Trophoblast cell (in vitro differentiated cells and primary cell): ENCODE results near the gene VCAN.

Source experiments
- DNase-seq, 2 donors: peaks; one replicate each; pipeline ENCODE4 v3.0.0-alpha.2; 2016
- H2AFZ ChIP-seq: 2 replicates; pipeline ENCODE4 v1.6.1; 2013; ENCODE audit warnings: low read length, moderate library complexity, mild to moderate bottlenecking; ENCODE audit not compliant: insufficient read depth, poor library complexity
- H2AK5ac ChIP-seq: 2 replicates; pipeline ENCODE4 v1.6.1; 2013; ENCODE audit warnings: mild to moderate bottlenecking, low read length
- H2BK120ac ChIP-seq: 2 replicates; pipeline ENCODE4 v1.6.1; 2013; ENCODE audit warnings: low read length, mild to moderate bottlenecking, moderate library complexity; ENCODE audit not compliant: insufficient read depth, poor library complexity
- H2BK12ac ChIP-seq: 2 replicates; pipeline ENCODE4 v1.6.1; 2013; ENCODE audit warnings: mild to moderate bottlenecking, low read length, moderate library complexity
- H2BK5ac ChIP-seq: 2 replicates; pipeline ENCODE4 v1.6.1; 2013; ENCODE audit warnings: low read length, low read depth, moderate library complexity, mild to moderate bottlenecking; ENCODE audit not compliant: poor library complexity
- H3K14ac ChIP-seq: 2 replicates; pipeline ENCODE4 v1.6.1; 2013; ENCODE audit warnings: mild to moderate bottlenecking, low read length
- H3K18ac ChIP-seq: 2 replicates; pipeline ENCODE4 v1.6.1; 2013; ENCODE audit warnings: mild to moderate bottlenecking, low read length
- H3K23ac ChIP-seq: 2 replicates; pipeline ENCODE4 v1.6.1; 2013; ENCODE audit warnings: low read length
- H3K27ac ChIP-seq: 2 replicates; pipeline ENCODE4 v1.5.1; 2013; ENCODE audit warnings: low read depth, mild to moderate bottlenecking, inconsistent platforms, low read length, moderate library complexity
- H3K27me3 ChIP-seq: 2 replicates; pipeline ENCODE4 v1.6.1; 2013; ENCODE audit warnings: inconsistent platforms, mild to moderate bottlenecking, low read length, moderate library complexity; ENCODE audit not compliant: insufficient read depth
- H3K36me3 ChIP-seq, 2 experiments: 1 replicate in 1 of 2; 2 replicates in 1 of 2; pipeline ENCODE4 v1.6.1; 2013; ENCODE audit warnings: low read length in 2 of 2, mild to moderate bottlenecking in 2 of 2, moderate library complexity in 1 of 2; ENCODE audit not compliant: insufficient read depth in 2 of 2, control insufficient read depth in 1 of 2
- H3K4ac ChIP-seq: 2 replicates; pipeline ENCODE4 v1.6.1; 2013; ENCODE audit warnings: low read depth, mild to moderate bottlenecking, low read length, moderate library complexity
- H3K4me1 ChIP-seq, 2 experiments: 1 replicate in 1 of 2; 2 replicates in 1 of 2; pipeline ENCODE4 v1.6.1; 2013; ENCODE audit warnings: low read length in 2 of 2, mild to moderate bottlenecking in 2 of 2, moderate library complexity in 1 of 2; ENCODE audit not compliant: insufficient read depth in 2 of 2, control insufficient read depth in 1 of 2
- H3K4me2 ChIP-seq: 2 replicates; pipeline ENCODE4 v1.6.1; 2013; ENCODE audit warnings: inconsistent platforms, mild to moderate bottlenecking, low read length, moderate library complexity
- H3K4me3 ChIP-seq: 2 replicates; pipeline ENCODE4 v1.5.1; 2013; ENCODE audit warnings: mild to moderate bottlenecking, low read depth, low read length, inconsistent platforms
- H3K79me1 ChIP-seq: one replicate; pipeline ENCODE4 v1.6.1; 2013; ENCODE audit warnings: low read length
- H3K79me2 ChIP-seq: 2 replicates; pipeline ENCODE4 v1.6.1; 2013; ENCODE audit warnings: low read length, mild to moderate bottlenecking; ENCODE audit not compliant: control insufficient read depth, insufficient read depth, poor library complexity
- H3K9ac ChIP-seq: 2 replicates; pipeline ENCODE4 v1.6.1; 2013; ENCODE audit warnings: mild to moderate bottlenecking, low read length
- H3K9me3 ChIP-seq: 2 replicates; pipeline ENCODE4 v1.6.1; 2013; ENCODE audit warnings: low read depth, mild to moderate bottlenecking, control low read depth, inconsistent platforms, low read length; ENCODE audit not compliant: insufficient read depth
- H4K12ac ChIP-seq: 2 replicates; pipeline ENCODE4 v1.6.1; 2013; ENCODE audit warnings: low read depth, mild to moderate bottlenecking, low read length, moderate library complexity
- H4K8ac ChIP-seq: 2 replicates; pipeline ENCODE4 v1.6.1; 2013; ENCODE audit warnings: low read depth, mild to moderate bottlenecking, low read length, moderate library complexity
- H4K91ac ChIP-seq: one replicate; pipeline ENCODE4 v1.6.1; 2013; ENCODE audit warnings: low read depth, mild to moderate bottlenecking, low read length, moderate library complexity
- WGBS: extraction: QIAGEN DNeasy Blood & Tissue Kit; methylation state at CpG from one replicate; pipeline ENCODE4 v1.1.7; 2013; ENCODE audit warnings: missing lambda C conversion rate; ENCODE audit not compliant: insufficient read length, insufficient coverage; ENCODE audit errors: extremely low coverage; 5-methylcytosine and 5-hydroxymethylcytosine counted together

VCAN gene

DNA sequence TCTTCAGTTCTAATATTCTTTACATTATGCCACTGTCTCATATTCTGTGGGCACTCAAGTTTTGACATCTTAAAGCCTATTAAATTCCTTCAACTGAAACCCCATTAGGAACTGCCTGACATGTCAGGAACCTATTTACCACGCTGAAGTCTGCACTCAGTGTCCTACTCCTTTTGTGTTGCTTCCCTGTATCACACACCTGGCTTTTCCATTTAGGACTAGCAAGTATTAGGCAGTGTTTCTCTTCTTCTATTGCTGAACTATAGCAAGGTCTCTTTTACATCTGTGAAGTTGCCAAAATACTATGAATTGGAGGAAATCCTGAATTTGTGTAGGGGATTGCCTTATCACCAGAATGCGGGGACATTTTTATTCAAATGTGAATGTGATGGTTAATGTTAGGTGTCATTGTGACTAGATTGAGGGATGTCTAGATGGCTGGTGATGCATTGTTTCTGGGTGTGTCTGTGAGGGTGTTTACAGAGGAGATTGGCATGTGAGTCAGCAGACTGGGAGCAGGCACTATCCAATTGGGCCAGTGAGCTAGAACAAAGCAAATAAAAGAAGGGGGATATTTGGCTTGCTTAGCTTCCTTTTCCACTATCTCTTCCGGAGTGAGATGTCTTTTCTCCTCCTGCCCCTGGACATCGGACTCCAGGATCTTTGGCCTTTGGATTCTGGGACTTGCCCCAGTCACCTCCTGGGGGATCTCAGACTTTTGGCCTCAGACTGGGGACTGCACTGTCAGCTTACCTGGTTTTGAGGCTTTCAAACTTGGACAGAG is 21.2 kb upstream of the VCAN start:
- H3K79me1 ChIP-seq, result no peaks in the 10 kb centered on the region
- no peaks in the 10 kb centered on the region for H3K79me2 ChIP-seq

GRCh38 chr5:83450967-83451248 is 20.6 kb upstream of the VCAN start:
- H3K27ac ChIP-seq, result no peak overlapping the region
- H3K79me1 ChIP-seq, result no peaks in the 10 kb centered on the region
- H3K4me1 ChIP-seq, result no peaks in the 10 kb centered on the region
- no peak overlapping the region for H2BK120ac ChIP-seq
- no peak overlapping the region for H2AFZ ChIP-seq
- no peak overlapping the region for H2BK12ac ChIP-seq
- H3K14ac ChIP-seq, result no peak overlapping the region
- no peak overlapping the region for H3K4me2 ChIP-seq
- no peak overlapping the region for H3K9ac ChIP-seq
- H3K4ac ChIP-seq, result no peak overlapping the region
- no peak overlapping the region for H3K4me3 ChIP-seq
- H4K8ac ChIP-seq, result no peak overlapping the region
- no peaks in the 10 kb centered on the region for H3K27me3 ChIP-seq
- no peak overlapping the region for H4K91ac ChIP-seq
- no peak overlapping the region for H2BK5ac ChIP-seq
- H2AK5ac ChIP-seq, result no peak overlapping the region
- H3K18ac ChIP-seq, result no peak overlapping the region
- peaks cover 3% of the 10 kb centered on the region for H3K9me3 ChIP-seq
- no peak for DNase-seq
- H3K23ac ChIP-seq, result no peak overlapping the region
- no peaks in the 10 kb centered on the region for H3K79me2 ChIP-seq
- H4K12ac ChIP-seq, result no peak overlapping the region
- no peaks in the 10 kb centered on the region for H3K36me3 ChIP-seq

More for the DNA sequence above, 21.2 kb upstream of the VCAN start:
- no peak overlapping the region for H3K14ac ChIP-seq
- H4K8ac ChIP-seq, result no peak overlapping the region
- no peak overlapping the region for H2BK120ac ChIP-seq
- H2AK5ac ChIP-seq, result no peak overlapping the region
- H4K91ac ChIP-seq, result no peak overlapping the region
- H3K4me1 ChIP-seq, result no peaks in the 10 kb centered on the region
- no peak for DNase-seq
- H2BK12ac ChIP-seq, result no peak overlapping the region
- no peak overlapping the region for H2BK5ac ChIP-seq
- no CpG with 5 or more reads among the region's 4 CpGs for WGBS
- peaks cover 3% of the 10 kb centered on the region for H3K9me3 ChIP-seq
- H2AFZ ChIP-seq, result no peak overlapping the region
- no peak overlapping the region for H3K4me2 ChIP-seq
- no peak overlapping the region for H3K4me3 ChIP-seq
- no peaks in the 10 kb centered on the region for H3K36me3 ChIP-seq
- H3K18ac ChIP-seq, result no peak overlapping the region
- no peak overlapping the region for H3K4ac ChIP-seq
- H3K9ac ChIP-seq, result no peak overlapping the region
- no peak overlapping the region for H3K27ac ChIP-seq
- no peak overlapping the region for H3K23ac ChIP-seq
- no peak overlapping the region for H4K12ac ChIP-seq
- no peaks in the 10 kb centered on the region for H3K27me3 ChIP-seq

- no peak overlapping the region for H2BK120ac ChIP-seq
- H3K4me1 ChIP-seq, result no peaks in the 10 kb centered on the region
- no peak overlapping the region for H3K4me2 ChIP-seq
- no peak overlapping the region for H3K14ac ChIP-seq
- H4K91ac ChIP-seq, result no peak overlapping the region
- no peak overlapping the region for H3K4me3 ChIP-seq
- H3K9me3 ChIP-seq, result peaks cover 3% of the 10 kb centered on the region
- H3K36me3 ChIP-seq, result no peaks in the 10 kb centered on the region
- no peak overlapping the region for H4K8ac ChIP-seq
- DNase-seq, result no peak
- no peak overlapping the region for H3K27ac ChIP-seq
- H4K12ac ChIP-seq, result no peak overlapping the region
- no peaks in the 10 kb centered on the region for H3K79me1 ChIP-seq
- H2BK12ac ChIP-seq, result no peak overlapping the region
- no peak overlapping the region for H3K9ac ChIP-seq
- no peak overlapping the region for H3K4ac ChIP-seq
- H3K23ac ChIP-seq, result no peak overlapping the region
- H2BK5ac ChIP-seq, result no peak overlapping the region
- no peak overlapping the region for H2AK5ac ChIP-seq
- H3K79me2 ChIP-seq, result no peaks in the 10 kb centered on the region
- H2AFZ ChIP-seq, result no peak overlapping the region
- no peaks in the 10 kb centered on the region for H3K27me3 ChIP-seq
- H3K18ac ChIP-seq, result no peak overlapping the region
Measured at GRCh38 chr5:83451955-83452354, 19.6 kb upstream of the VCAN start.

DNA sequence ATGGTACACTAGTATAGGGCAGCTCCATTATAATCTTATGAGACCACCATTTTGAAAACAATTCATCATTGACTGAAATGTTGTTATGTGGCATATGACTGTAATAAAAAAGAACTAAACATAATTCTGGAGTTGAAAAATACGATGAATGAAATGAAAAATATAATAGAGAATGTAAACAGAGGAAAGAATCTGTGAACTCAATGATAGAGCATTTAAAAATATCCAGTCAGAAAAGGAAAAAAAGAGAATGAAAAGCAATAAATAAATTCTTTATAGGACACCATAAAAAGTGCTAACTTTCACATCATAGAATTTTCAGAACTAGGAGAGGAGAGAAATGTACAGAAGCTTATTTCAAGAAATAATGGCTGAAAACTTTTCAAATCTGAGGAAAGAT is 17.6 kb upstream of the VCAN start:
- Histone ChIP-seq H2AFZ (no peak overlapping the region), H3K27me3 (no peaks in the 10 kb centered on the region), H2AK5ac (no peak overlapping the region), H3K14ac (no peak overlapping the region), H3K27ac (no peak overlapping the region), H2BK120ac (no peak overlapping the region), H3K9ac (no peak overlapping the region), H3K36me3 (no peaks in the 10 kb centered on the region), H2BK12ac (no peak overlapping the region), H3K79me2 (no peaks in the 10 kb centered on the region), H3K23ac (no peak overlapping the region), H3K4me3 (no peak overlapping the region), H2BK5ac (no peak overlapping the region), H3K79me1 (no peaks in the 10 kb centered on the region), H3K18ac (no peak overlapping the region), H4K91ac (no peak overlapping the region), H4K12ac (no peak overlapping the region), H3K9me3 (peaks cover 3% of the 10 kb centered on the region), H3K4me2 (no peak overlapping the region), H3K4ac (no peak overlapping the region), H3K4me1 (no peaks in the 10 kb centered on the region), H4K8ac (no peak overlapping the region)
- no peak for DNase-seq
- 63% methylated on average over 1 of the region's 1 CpG for WGBS
